ENCODE data around the gene POLR3A.

Gene POLR3A

DNA sequence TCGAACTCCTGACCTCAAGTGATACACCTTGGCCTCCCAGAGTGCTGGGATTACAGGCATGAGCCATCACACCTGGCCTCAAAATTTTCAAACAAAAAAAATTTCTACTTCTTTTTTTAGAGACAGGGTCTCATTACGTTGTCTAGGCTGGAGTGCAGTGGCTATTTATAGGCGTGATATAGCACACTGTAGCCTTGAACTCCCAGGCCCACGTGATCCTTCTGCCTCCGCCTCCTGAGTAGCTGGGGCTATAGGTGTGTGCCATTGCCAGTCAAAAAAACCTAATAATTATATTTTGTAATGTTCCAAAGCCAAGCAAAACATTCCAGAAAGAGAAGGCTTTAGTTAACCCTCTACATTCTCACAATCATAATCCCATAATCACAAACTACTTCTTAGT is 13.8 kb downstream of the POLR3A start:
- Histone ChIP-seq H3K9me3 (ENCODE audit: insufficient read depth, low read length) (no peaks in the 10 kb centered on the region), H3K27ac (ENCODE audit: low read depth, low read length) (no peak overlapping the region), H3K36me3 (ENCODE audit: low read length) (peaks cover 12% of the 10 kb centered on the region; the same call in 1 of the 2 replicates)

GRCh38 chr10:78013564-78013963 is 15.8 kb downstream of the POLR3A start:
- TF ChIP-seq CTCF (IDR thresholded peaks at IDR 0.05; ENCODE audit: insufficient read depth, low read length, poor library complexity, severe bottlenecking) (no peak), EZH2phosphoT487 (conservative IDR thresholded peaks at IDR 0.05; ENCODE audit: low read length) (no peak)
- Histone ChIP-seq H2AFZ (ENCODE audit: low read depth, low read length, severe bottlenecking) (no peak overlapping the region), H3K4me2 (ENCODE audit: low read depth, low read length, poor library complexity, severe bottlenecking) (no peak overlapping the region), H3F3A (ENCODE audit: insufficient read depth) (no peaks in the 10 kb centered on the region), H3K4me3 (ENCODE audit: insufficient read depth, low read length, poor library complexity, severe bottlenecking) (no peak overlapping the region), H3K9ac (ENCODE audit: low read length) (no peak overlapping the region), H4K20me1 (ENCODE audit: low read depth, low read length) (no peaks in the 10 kb centered on the region), H3K9me2 (replicated peaks; ENCODE audit: insufficient read depth, low read length) (no peaks in the 10 kb centered on the region), H3K36me3 (ENCODE audit: low read length) (peaks cover 15% of the 10 kb centered on the region; the same call in 1 of the 2 replicates), H3K9me3 (ENCODE audit: insufficient read depth, low read length) (no peaks in the 10 kb centered on the region), H3K79me2 (ENCODE audit: insufficient read depth, low read length) (no peaks in the 10 kb centered on the region), H3K27me3 (ENCODE audit: low read length) (no peaks in the 10 kb centered on the region), H3K27ac (ENCODE audit: low read depth, low read length) (no peak overlapping the region)

More for the DNA sequence above, 13.8 kb downstream of the POLR3A start:
- no peaks in the 10 kb centered on the region for H4K20me1 ChIP-seq (ENCODE audit: low read depth, low read length)
- no peaks in the 10 kb centered on the region for H3K27me3 ChIP-seq (ENCODE audit: low read length)
- H3K4me3 ChIP-seq (ENCODE audit: insufficient read depth, low read length, poor library complexity, severe bottlenecking): no peak overlapping the region
- no peaks in the 10 kb centered on the region for H3K9me2 ChIP-seq (replicated peaks; ENCODE audit: insufficient read depth, low read length)
- TF ChIP-seq CTCF (IDR thresholded peaks at IDR 0.05; ENCODE audit: insufficient read depth, low read length, poor library complexity, severe bottlenecking) (no peak), EZH2phosphoT487 (conservative IDR thresholded peaks at IDR 0.05; ENCODE audit: low read length) (no peak)
- H3K79me2 ChIP-seq (ENCODE audit: insufficient read depth, low read length): no peaks in the 10 kb centered on the region
- H3K9ac ChIP-seq (ENCODE audit: low read length): no peak overlapping the region
- no peak overlapping the region for H2AFZ ChIP-seq (ENCODE audit: low read depth, low read length, severe bottlenecking)
- H3K4me2 ChIP-seq (ENCODE audit: low read depth, low read length, poor library complexity, severe bottlenecking): no peak overlapping the region
- H3F3A ChIP-seq (ENCODE audit: insufficient read depth): no peaks in the 10 kb centered on the region

GRCh38 chr10:78011065-78011464 is 18.2 kb downstream of the POLR3A start:
- no peak overlapping the region for H3K4me2 ChIP-seq (ENCODE audit: low read depth, low read length, poor library complexity, severe bottlenecking)
- no peaks in the 10 kb centered on the region for H3K9me3 ChIP-seq (ENCODE audit: insufficient read depth, low read length)
- H3K4me3 ChIP-seq (ENCODE audit: insufficient read depth, low read length, poor library complexity, severe bottlenecking): no peak overlapping the region
- H3K9ac ChIP-seq (ENCODE audit: low read length): no peak overlapping the region
- no peaks in the 10 kb centered on the region for H3F3A ChIP-seq (ENCODE audit: insufficient read depth)
- H3K36me3 ChIP-seq (ENCODE audit: low read length): peaks cover 15% of the 10 kb centered on the region; the same call in 1 of the 2 replicates
- H4K20me1 ChIP-seq (ENCODE audit: low read depth, low read length): no peaks in the 10 kb centered on the region
- H2AFZ ChIP-seq (ENCODE audit: low read depth, low read length, severe bottlenecking): no peak overlapping the region
- no peaks in the 10 kb centered on the region for H3K27me3 ChIP-seq (ENCODE audit: low read length)
- H3K27ac ChIP-seq (ENCODE audit: low read depth, low read length): no peak overlapping the region
- no peak for TF ChIP-seq EZH2phosphoT487 (conservative IDR thresholded peaks at IDR 0.05; ENCODE audit: low read length)
- no peak for TF ChIP-seq CTCF (IDR thresholded peaks at IDR 0.05; ENCODE audit: insufficient read depth, low read length, poor library complexity, severe bottlenecking)
- H3K79me2 ChIP-seq (ENCODE audit: insufficient read depth, low read length): no peaks in the 10 kb centered on the region
- H3K9me2 ChIP-seq (replicated peaks; ENCODE audit: insufficient read depth, low read length): no peaks in the 10 kb centered on the region

Data from SU-DHL-6 (cell line).